ENCODE results near the gene CCDC186. TPM values are rescaled to one million over a fixed set of nuclear protein-coding genes. Genes with fewer than 3 reads are reported as not detected.

CCDC186 gene
- total RNA-seq, 1 experiment from 2014 or later, result 20.9 TPM

DNA sequence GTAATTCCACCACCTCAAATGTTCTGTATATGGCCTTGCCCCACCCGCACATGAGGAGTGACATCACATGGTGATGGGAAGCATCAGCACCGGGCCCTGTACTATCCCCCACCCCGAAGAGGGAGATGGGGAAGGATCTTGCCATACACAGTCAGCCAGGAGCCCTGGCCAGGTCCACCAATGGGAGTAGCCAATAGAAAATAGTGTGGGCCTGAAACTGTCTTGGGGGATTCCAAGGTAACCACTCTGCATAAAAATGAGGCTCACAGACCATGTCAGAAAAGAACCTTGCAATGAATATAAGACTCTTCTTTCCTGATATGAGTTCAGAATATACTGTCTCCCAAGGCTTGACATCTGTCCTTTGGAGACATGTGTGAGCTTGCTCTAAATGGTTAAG, 79.2 kb downstream of the CCDC186 start:
- no peak for DNase-seq (ENCODE audit: unreplicated experiment)

DNA sequence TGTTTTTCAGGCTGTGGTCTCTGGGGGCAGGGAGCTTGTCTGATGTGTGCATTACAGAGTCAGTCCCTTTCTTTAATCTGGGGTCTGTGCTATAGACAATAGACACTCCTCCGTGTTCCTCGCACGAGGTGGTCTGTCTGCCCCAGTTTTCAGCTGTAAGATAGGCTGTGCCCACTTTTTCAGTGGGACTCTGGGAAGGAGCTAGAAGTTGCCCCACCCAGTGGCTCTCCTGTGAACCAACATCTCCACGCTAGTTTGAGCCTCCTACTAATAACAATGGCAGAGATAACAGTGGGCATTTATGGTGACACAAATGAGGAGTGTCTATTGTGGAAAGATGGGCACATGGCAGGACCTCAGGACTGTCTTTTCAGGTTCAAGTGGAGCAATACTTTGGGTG, 86.3 kb downstream of the CCDC186 start:
- Mint-ChIP-seq H3K27ac (ENCODE audit: low read depth, unreplicated experiment) (no peak overlapping the region), H3K36me3 (ENCODE audit: insufficient read depth, unreplicated experiment) (peaks cover 6% of the 10 kb centered on the region), H3K4me3 (ENCODE audit: unreplicated experiment) (no peak overlapping the region), H3K4me1 (ENCODE audit: insufficient read depth, unreplicated experiment) (no peaks in the 10 kb centered on the region), H3K9me3 (ENCODE audit: unreplicated experiment) (no peaks in the 10 kb centered on the region), H3K27me3 (ENCODE audit: insufficient read depth, unreplicated experiment) (no peaks in the 10 kb centered on the region)
- BruUV-seq (replicated peaks), result no TSS peak
- TF ChIP-seq CTCF (IDR thresholded peaks at IDR 0.05; ENCODE audit: unreplicated experiment), result no peak
- ChIA-PET CTCF (interaction anchor here (0.6 to 1.2 kb wide), 4 partner anchors 19 to 1205 kb away, joined by 3 read pairs; no protein-coding TSS in a partner anchor), POLR2A (no interaction called here)
- no peak for DNase-seq (ENCODE audit: unreplicated experiment)
- intact Hi-C loops (cut with micrococcal nuclease), result no loop called here

More for the DNA sequence above, 79.2 kb downstream of the CCDC186 start:
- no peaks in the 10 kb centered on the region for H3K36me3 Mint-ChIP-seq (ENCODE audit: insufficient read depth, unreplicated experiment)
- H3K9me3 Mint-ChIP-seq (ENCODE audit: unreplicated experiment), result no peaks in the 10 kb centered on the region
- no peaks in the 10 kb centered on the region for H3K27me3 Mint-ChIP-seq (ENCODE audit: insufficient read depth, unreplicated experiment)
- ChIA-PET CTCF (interaction anchor here (1.0 kb wide), 1 partner anchor 11 kb away, joined by 4 read pairs; no protein-coding TSS in a partner anchor), POLR2A (no interaction called here)
- H3K4me1 Mint-ChIP-seq (ENCODE audit: insufficient read depth, unreplicated experiment), result no peaks in the 10 kb centered on the region
- H3K4me3 Mint-ChIP-seq (ENCODE audit: unreplicated experiment), result no peak overlapping the region
- TF ChIP-seq CTCF (IDR thresholded peaks at IDR 0.05; ENCODE audit: unreplicated experiment), result no peak
- BruUV-seq (replicated peaks), result no TSS peak
- intact Hi-C loops (cut with micrococcal nuclease), result no loop called here
- H3K27ac Mint-ChIP-seq (ENCODE audit: low read depth, unreplicated experiment), result no peak overlapping the region

DNA sequence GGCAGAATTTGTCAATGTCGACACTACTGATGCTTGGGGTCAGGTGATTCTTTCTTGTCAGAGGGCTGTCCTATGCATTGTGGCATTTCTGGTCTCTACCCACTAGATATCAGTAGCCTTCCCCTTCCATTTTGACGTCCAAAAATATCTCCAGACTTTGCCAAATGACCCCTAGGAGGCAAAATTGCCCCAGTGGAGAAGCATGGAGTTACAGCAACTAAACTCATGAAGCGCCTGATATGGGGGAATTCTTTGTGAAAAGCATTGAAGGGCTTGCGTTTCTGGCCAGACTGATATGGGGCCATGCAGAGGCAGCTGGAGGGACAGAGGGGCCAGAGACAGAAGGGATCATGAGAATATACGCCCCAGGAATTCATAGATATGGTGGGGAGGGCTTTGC, 86.7 kb downstream of the CCDC186 start:
- DNase-seq (ENCODE audit: unreplicated experiment), result no peak
- TF ChIP-seq CTCF (IDR thresholded peaks at IDR 0.05; ENCODE audit: unreplicated experiment), result no peak
- intact Hi-C loops (cut with micrococcal nuclease), result no loop called here
- H3K4me1 Mint-ChIP-seq (ENCODE audit: insufficient read depth, unreplicated experiment), result no peaks in the 10 kb centered on the region
- H3K4me3 Mint-ChIP-seq (ENCODE audit: unreplicated experiment), result no peak overlapping the region
- CTCF ChIA-PET, result interaction anchor here (0.5 to 1.2 kb wide), 4 partner anchors 19 to 1204 kb away, joined by 3 read pairs; no protein-coding TSS in a partner anchor
- no peak overlapping the region for H3K27ac Mint-ChIP-seq (ENCODE audit: low read depth, unreplicated experiment)
- H3K9me3 Mint-ChIP-seq (ENCODE audit: unreplicated experiment), result no peaks in the 10 kb centered on the region
- no peaks in the 10 kb centered on the region for H3K27me3 Mint-ChIP-seq (ENCODE audit: insufficient read depth, unreplicated experiment)
- peaks cover 6% of the 10 kb centered on the region for H3K36me3 Mint-ChIP-seq (ENCODE audit: insufficient read depth, unreplicated experiment)
- no TSS peak for BruUV-seq (replicated peaks)
- POLR2A ChIA-PET, result no interaction called here

DNA sequence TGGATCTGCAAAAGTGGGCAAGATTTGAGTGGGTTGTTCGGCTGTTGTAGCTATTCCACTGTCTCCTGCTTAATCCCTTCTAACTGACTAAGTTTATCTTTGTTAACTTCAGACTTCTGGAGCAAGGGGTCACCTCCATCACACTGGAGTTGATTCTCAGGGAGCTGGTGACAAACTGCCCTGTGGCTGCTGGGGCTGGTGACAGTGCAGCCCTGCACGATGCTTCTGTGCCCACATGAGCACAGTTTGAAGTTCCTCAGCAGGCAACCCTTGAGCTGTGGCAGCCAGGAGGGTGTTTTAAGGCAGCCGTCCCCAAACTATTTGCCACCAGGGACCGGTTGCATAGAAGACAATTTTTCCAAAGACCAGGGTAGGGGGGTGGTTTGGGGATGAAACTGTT, 89.8 kb downstream of the CCDC186 start:
- H3K36me3 Mint-ChIP-seq (ENCODE audit: insufficient read depth, unreplicated experiment), result peaks cover 6% of the 10 kb centered on the region
- DNase-seq (ENCODE audit: unreplicated experiment), result no peak
- CTCF ChIA-PET, result no interaction called here
- no peak overlapping the region for H3K27ac Mint-ChIP-seq (ENCODE audit: low read depth, unreplicated experiment)
- no TSS peak for BruUV-seq (replicated peaks)
- no peak overlapping the region for H3K4me3 Mint-ChIP-seq (ENCODE audit: unreplicated experiment)
- H3K4me1 Mint-ChIP-seq (ENCODE audit: insufficient read depth, unreplicated experiment), result peaks cover 4% of the 10 kb centered on the region
- H3K27me3 Mint-ChIP-seq (ENCODE audit: insufficient read depth, unreplicated experiment), result no peaks in the 10 kb centered on the region
- no peak for TF ChIP-seq CTCF (IDR thresholded peaks at IDR 0.05; ENCODE audit: unreplicated experiment)
- POLR2A ChIA-PET, result no interaction called here
- no peaks in the 10 kb centered on the region for H3K9me3 Mint-ChIP-seq (ENCODE audit: unreplicated experiment)
- intact Hi-C loops (cut with micrococcal nuclease), result no loop called here
